Erythroblast (primary cell): ENCODE data around the gene SIGLEC12.
A peak's percentile ranks its signal among the peaks of the same experiment; 100 is the strongest.

ENCODE experiments used
- GATA1 ChIP-seq: IDR thresholded peaks from 2 replicates; pipeline ENCODE4 v1.6.1; 2011; ENCODE audit warnings: low read depth, mild to moderate bottlenecking, control low read depth, low read length, moderate library complexity
- POLR2A ChIP-seq: IDR thresholded peaks from 2 replicates; pipeline ENCODE4 v1.6.1; 2011; ENCODE audit warnings: mild to moderate bottlenecking, low read length

DNA sequence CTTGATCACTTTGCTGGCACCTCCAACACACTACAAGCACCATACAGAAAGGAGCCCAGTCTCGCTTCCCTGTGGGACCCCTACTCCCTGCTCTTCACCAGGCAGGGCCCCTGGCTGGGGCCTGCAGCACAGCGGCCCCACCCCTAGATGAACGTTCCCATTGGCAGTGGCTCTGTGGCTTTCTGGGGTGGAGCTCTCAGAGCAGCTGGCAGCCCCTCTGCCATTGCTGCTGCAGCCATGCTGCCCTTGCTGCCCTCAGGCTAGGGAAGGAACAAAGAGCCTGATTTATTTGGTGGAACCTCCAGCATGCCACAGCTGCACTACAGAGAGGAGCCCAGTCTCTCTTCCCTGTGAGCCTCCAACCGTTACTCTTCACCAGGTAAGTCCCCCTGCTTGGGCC, 24.1 kb upstream of the SIGLEC12 start:
- TF ChIP-seq POLR2A: peak; percentile 27
- no peak for TF ChIP-seq GATA1
